WTC11 (cell line): Measurements from ENCODE around the gene MAGI2.

Experiments used
- ATF3 ChIP-seq: sonication (generic); formaldehyde crosslinking; conservative IDR thresholded peaks from 2 replicates; pipeline ENCODE4 v1.8.1; 2022; ENCODE audit warnings: mild to moderate bottlenecking, missing genetic modification reagents
- CBFB ChIP-seq: sonication (generic); formaldehyde crosslinking; IDR thresholded peaks from 2 replicates; pipeline ENCODE4 v1.8.1; 2022; ENCODE audit warnings: mild to moderate bottlenecking, low read depth, missing genetic modification reagents
- CTCF ChIP-seq: fragments of 200-600 bp; IDR thresholded peaks from 2 replicates; pipeline ENCODE4 v1.8.0; 2022; ENCODE audit warnings: antibody characterized with exemption
- GABPB1 ChIP-seq: sonication (generic); formaldehyde crosslinking; IDR thresholded peaks from 2 replicates; pipeline ENCODE4 v1.8.1; 2023; ENCODE audit warnings: mild to moderate bottlenecking, missing genetic modification reagents
- JUN ChIP-seq: sonication (generic); formaldehyde crosslinking; IDR thresholded peaks from 2 replicates; pipeline ENCODE4 v1.8.0; 2023; ENCODE audit warnings: mild to moderate bottlenecking, missing genetic modification reagents
- MXD4 ChIP-seq: fragments of 250-450 bp; sonication (Bioruptor Pico); IDR thresholded peaks from 2 replicates; pipeline ENCODE4 v1.8.0; 2021; ENCODE audit warnings: mild to moderate bottlenecking, moderate library complexity, borderline replicate concordance
- NR1H2 ChIP-seq: sonication (generic); formaldehyde crosslinking; IDR thresholded peaks from 2 replicates; pipeline ENCODE4 v1.9.0; 2021; ENCODE audit warnings: mild to moderate bottlenecking, moderate library complexity, missing genetic modification reagents
- PREB ChIP-seq: sonication (generic); formaldehyde crosslinking; IDR thresholded peaks from 2 replicates; pipeline ENCODE4 v1.8.1; 2022; ENCODE audit warnings: mild to moderate bottlenecking, missing genetic modification reagents, moderate library complexity, borderline replicate concordance
- RELA ChIP-seq: sonication (generic); formaldehyde crosslinking; IDR thresholded peaks from 2 replicates; pipeline ENCODE4 v1.8.1; 2022; ENCODE audit warnings: missing genetic modification reagents, mild to moderate bottlenecking, borderline replicate concordance
- SP1 ChIP-seq: sonication (generic); formaldehyde crosslinking; conservative IDR thresholded peaks from 2 replicates; pipeline ENCODE4 v1.8.1; 2022; ENCODE audit warnings: missing genetic modification reagents
- STAT6 ChIP-seq: sonication (generic); formaldehyde crosslinking; conservative IDR thresholded peaks from 2 replicates; pipeline ENCODE4 v1.8.1; 2023; ENCODE audit warnings: mild to moderate bottlenecking, low read depth, missing genetic modification reagents, moderate library complexity
- ZBTB21 ChIP-seq: sonication (generic); formaldehyde crosslinking; IDR thresholded peaks from 2 replicates; pipeline ENCODE4 v1.8.1; 2023; ENCODE audit warnings: mild to moderate bottlenecking, missing genetic modification reagents, borderline replicate concordance
- ZNF232 ChIP-seq: sonication (generic); formaldehyde crosslinking; IDR thresholded peaks from 2 replicates; pipeline ENCODE4 v1.8.0; 2022; ENCODE audit warnings: mild to moderate bottlenecking, missing genetic modification reagents
- ZNF263 ChIP-seq: sonication (generic); formaldehyde crosslinking; IDR thresholded peaks from 2 replicates; pipeline ENCODE4 v1.8.1; 2022; ENCODE audit warnings: low read depth, mild to moderate bottlenecking, moderate library complexity, missing genetic modification reagents

- TF ChIP-seq GABPB1 (CRISPR knock-in tag) (no peak), SP1 (CRISPR knock-in tag) (no peak), ZBTB21 (CRISPR knock-in tag) (no peak), CTCF (no peak), CBFB (CRISPR knock-in tag) (no peak), RELA (CRISPR knock-in tag) (no peak), ZNF232 (CRISPR knock-in tag) (no peak), STAT6 (CRISPR knock-in tag) (no peak), ZNF263 (CRISPR knock-in tag) (no peak), PREB (CRISPR knock-in tag) (no peak), JUN (no peak), ATF3 (CRISPR knock-in tag) (no peak), MXD4 (CRISPR knock-in tag) (no peak), NR1H2 (CRISPR knock-in tag) (no peak)
Measured at GRCh38 chr7:79091011-79091410, 362.5 kb downstream of the MAGI2 start.
